Tibial artery (tissue), 4 donors: ENCODE measurements around the gene ANG.
"Not testable (repeated sequence)": the region's sequence is repeated elsewhere in the genome, so short reads cannot be mapped to it uniquely, and the experiment has no call there.

Experiments used
- DNase-seq, 2 donors: peaks; one replicate each; pipeline ENCODE4 v3.0.0-alpha.2; 2019
- H3K27ac ChIP-seq, 2 donors: fragments of 200-600 bp; sonication (generic) in 1 of 2; 1 replicate in 1 of 2; 2 replicates in 1 of 2; pipeline ENCODE4 v1.5.1; 2018 to 2019; ENCODE audit warnings: mild to moderate bottlenecking in 1 of 2
- H3K27me3 ChIP-seq, 2 donors: fragments of 200-600 bp; sonication (generic) in 1 of 2; one replicate each; pipeline versions ENCODE4 v1.5.1 to v1.6.0; 2016 to 2019
- H3K36me3 ChIP-seq, 3 donors: fragments of 200-600 bp; sonication (generic) in 2 of 3; one replicate each; pipeline ENCODE4 v1.5.1; 2016 to 2019; ENCODE audit warnings: mild to moderate bottlenecking in 2 of 3
- H3K4me1 ChIP-seq, 4 donors: fragments of 200-600 bp; sonication (generic) in 2 of 4; 1 replicate in 3 of 4; 2 replicates in 1 of 4; pipeline ENCODE4 v1.5.1; 2016 to 2019
- H3K4me3 ChIP-seq, 2 donors: fragments of 200-600 bp; sonication (generic) in 1 of 2; 1 replicate in 1 of 2; 2 replicates in 1 of 2; pipeline ENCODE4 v1.5.1; 2018 to 2019; ENCODE audit warnings: mild to moderate bottlenecking in 2 of 2
- H3K9me3 ChIP-seq, 3 donors: fragments of 200-600 bp; sonication (generic) in 1 of 3; one replicate each; pipeline ENCODE4 v1.5.1; 2016 to 2019
- intact Hi-C: fragments of 100-400 bp; cut with DNase I; formaldehyde crosslinking; loops from one replicate; pipeline ENCODE4 v1.15.0; 2023; ENCODE audit warnings: low total_unique reads
- TF ChIP-seq, protein P1 (sequence below), 2 experiments: fragments of 200-600 bp in 1 of 2; fragments of 450-650 bp in 1 of 2; IDR thresholded peaks; one replicate each; pipeline ENCODE4 v1.5.1; 2017 to 2019; ENCODE audit warnings: antibody characterized with exemption in 2 of 2, mild to moderate bottlenecking in 1 of 2, moderate library complexity in 1 of 2

Gene ANG

DNA sequence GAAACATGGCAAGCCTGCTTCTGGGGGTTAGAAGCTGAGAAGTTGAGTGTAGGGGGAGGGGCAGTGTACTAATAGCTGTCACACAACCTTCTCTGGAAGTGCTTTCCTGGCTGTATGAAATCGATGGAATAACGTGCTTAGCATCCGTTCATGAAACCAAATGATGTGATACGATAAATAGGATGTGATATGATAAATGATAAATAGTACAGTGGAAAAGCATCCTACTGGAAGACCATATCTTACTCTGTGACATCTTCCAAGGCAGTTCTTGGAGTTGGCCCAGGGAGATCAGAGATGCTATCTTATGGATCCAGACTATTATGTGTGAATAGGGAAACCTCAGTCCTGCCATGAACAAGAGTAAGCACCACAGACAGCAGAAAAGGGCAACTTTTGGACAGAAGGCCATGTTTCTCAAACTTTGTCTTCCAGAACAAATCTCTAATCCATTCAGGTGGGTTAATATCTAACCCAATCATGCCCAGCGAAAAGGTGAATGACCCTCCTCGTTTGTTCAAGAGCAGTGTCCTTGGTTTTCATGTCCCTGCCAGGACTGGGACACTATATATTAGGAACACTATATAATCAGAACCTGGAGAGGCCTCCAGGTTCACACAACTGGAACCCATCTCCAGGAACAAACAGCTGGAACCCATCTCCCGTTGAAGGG lies at the start of gene ANG:
Gene ANG (plus strand): TSS at position 598 of the 673 bp plus-strand sequence. CDS start 4,801 bp downstream, outside the sequence.
- TF ChIP-seq, protein P1, sequence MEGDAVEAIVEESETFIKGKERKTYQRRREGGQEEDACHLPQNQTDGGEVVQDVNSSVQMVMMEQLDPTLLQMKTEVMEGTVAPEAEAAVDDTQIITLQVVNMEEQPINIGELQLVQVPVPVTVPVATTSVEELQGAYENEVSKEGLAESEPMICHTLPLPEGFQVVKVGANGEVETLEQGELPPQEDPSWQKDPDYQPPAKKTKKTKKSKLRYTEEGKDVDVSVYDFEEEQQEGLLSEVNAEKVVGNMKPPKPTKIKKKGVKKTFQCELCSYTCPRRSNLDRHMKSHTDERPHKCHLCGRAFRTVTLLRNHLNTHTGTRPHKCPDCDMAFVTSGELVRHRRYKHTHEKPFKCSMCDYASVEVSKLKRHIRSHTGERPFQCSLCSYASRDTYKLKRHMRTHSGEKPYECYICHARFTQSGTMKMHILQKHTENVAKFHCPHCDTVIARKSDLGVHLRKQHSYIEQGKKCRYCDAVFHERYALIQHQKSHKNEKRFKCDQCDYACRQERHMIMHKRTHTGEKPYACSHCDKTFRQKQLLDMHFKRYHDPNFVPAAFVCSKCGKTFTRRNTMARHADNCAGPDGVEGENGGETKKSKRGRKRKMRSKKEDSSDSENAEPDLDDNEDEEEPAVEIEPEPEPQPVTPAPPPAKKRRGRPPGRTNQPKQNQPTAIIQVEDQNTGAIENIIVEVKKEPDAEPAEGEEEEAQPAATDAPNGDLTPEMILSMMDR (IDR thresholded peaks at IDR 0.05): no peak
- H3K4me1 ChIP-seq: peaks cover 0 to 42% (median 22%) of the 10 kb centered on the region in 4 donors
- H3K27ac ChIP-seq: no peak within 1 kb of the TSS
- no peak for DNase-seq
- no peak within 1 kb of the TSS for H3K4me3 ChIP-seq
- H3K9me3 ChIP-seq: no peaks in the 10 kb centered on the region
- no peaks in the 10 kb centered on the region for H3K27me3 ChIP-seq
- H3K36me3 ChIP-seq: peaks cover 0 to 6% (median under 1%) of the 10 kb centered on the region in 3 donors
- intact Hi-C loops: loop anchor here (5.0 to 10.0 kb wide), 2 partner anchors 61 to 364 kb away; no protein-coding TSS in a partner anchor

DNA sequence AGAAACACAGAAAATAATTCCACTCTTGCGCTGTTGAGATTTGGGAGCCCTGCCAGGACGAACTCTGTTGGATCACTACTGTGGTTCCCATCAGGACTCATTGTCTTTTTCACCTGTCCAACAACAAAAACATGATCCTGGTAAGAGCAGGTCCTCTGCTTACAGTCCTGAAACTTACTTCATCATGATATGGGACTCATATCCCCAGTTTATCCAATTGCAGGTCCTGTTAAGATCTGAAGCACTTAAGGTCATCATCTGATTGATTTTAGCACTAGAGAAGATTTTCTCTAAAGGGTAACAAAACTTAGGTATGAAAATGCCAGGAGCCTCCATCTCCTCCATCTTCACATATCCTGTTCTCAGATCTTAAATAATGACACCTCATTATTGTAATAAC lies 47.0 kb upstream of the ANG start, which contains the start of gene OR6S1:
Gene OR6S1 (minus strand): TSS at position 101 of the 400 bp plus-strand sequence. CDS start 0 bp downstream, at position 101.
- Histone ChIP-seq H3K27ac (no peak within 1 kb of the TSS), H3K4me1 (no peaks in the 10 kb centered on the region), H3K36me3 (no peaks in the 10 kb centered on the region), H3K4me3 (no peak within 1 kb of the TSS), H3K9me3 (no peaks in the 10 kb centered on the region), H3K27me3 (peaks cover 0 to 26% of the 10 kb centered on the region in 2 donors)
- intact Hi-C loops: no loop called here
- DNase-seq: no peak
- TF ChIP-seq, protein P1 (IDR thresholded peaks at IDR 0.05): no peak

DNA sequence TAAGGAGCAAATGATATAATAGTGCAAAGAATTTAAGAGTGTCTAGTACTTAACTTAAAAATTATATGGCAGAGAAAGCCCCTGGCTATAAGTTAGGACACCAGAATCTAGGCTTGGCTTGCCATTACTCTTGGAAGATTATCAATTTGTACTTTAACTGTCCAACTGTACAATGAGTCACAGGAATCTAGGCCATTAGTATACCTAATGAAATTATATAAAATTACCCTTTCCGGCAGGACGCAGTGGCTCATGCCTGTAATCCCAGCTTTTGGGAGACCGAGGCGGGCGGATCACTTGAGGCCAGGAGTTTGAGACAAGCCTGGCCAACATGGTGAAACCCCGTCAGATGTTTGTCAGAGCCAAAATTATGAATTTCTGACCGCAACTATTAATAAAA lies 46.4 kb upstream of the ANG start:
- no peak for DNase-seq
- no peak overlapping the region for H3K4me3 ChIP-seq
- peaks cover 0 to 29% of the 10 kb centered on the region in 2 donors for H3K27me3 ChIP-seq
- no peaks in the 10 kb centered on the region for H3K9me3 ChIP-seq
- no peaks in the 10 kb centered on the region for H3K4me1 ChIP-seq
- no peaks in the 10 kb centered on the region for H3K36me3 ChIP-seq
- no peak overlapping the region for H3K27ac ChIP-seq
- TF ChIP-seq, protein P1 (IDR thresholded peaks at IDR 0.05): no peak
- intact Hi-C loops: no loop called here

DNA sequence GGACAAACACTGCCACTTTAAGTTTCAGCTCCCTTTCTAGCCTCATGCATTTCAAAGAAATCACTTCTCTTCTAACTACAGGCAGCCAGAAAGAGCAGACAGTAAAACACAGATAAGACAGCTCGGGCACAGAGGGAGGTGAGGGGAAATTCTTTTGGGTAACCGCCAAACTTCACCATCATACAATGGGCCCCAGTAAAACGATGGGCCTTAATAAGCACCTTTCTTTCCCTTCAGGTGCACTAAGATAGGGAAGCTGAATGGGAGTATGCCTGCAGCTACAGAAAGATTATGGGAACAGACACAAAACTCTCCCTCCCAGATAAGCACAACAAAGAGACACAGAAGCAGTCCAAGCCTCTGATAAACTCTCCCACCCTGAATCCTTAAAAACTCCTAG lies 45.8 kb upstream of the ANG start:
- H3K27me3 ChIP-seq: peaks cover 0 to 32% of the 10 kb centered on the region in 2 donors
- H3K27ac ChIP-seq, intact Hi-C loops, H3K4me1 ChIP-seq, H3K4me3 ChIP-seq, DNase-seq, H3K9me3 ChIP-seq, H3K36me3 ChIP-seq: not testable (repeated sequence)

DNA sequence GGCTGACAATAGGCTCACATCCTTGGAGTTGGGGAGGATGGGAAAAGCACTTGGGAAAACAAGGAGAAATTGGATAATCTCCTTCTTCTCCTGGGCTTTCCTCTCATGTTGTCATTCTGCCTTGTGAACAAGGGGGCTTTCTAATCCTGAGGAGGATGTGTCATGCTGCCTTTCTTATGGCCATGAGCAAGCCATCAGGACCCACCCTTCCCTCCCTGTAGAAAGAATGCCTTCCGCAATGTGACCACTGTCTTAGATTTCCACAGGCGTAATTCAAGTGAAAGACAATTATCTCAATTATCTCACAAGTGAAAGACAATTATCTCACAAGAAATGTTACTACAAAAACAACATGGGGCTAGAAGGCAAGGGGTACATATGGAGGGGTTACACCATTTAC lies 44.0 kb upstream of the ANG start:
- H3K36me3 ChIP-seq: no peaks in the 10 kb centered on the region
- no peak for DNase-seq
- intact Hi-C loops: no loop called here
- H3K27ac ChIP-seq: no peak overlapping the region
- TF ChIP-seq, protein P1 (IDR thresholded peaks at IDR 0.05): no peak
- H3K9me3 ChIP-seq: no peaks in the 10 kb centered on the region
- H3K4me3 ChIP-seq: no peak overlapping the region
- H3K27me3 ChIP-seq: peaks cover 0 to 35% of the 10 kb centered on the region in 2 donors
- H3K4me1 ChIP-seq: no peaks in the 10 kb centered on the region

DNA sequence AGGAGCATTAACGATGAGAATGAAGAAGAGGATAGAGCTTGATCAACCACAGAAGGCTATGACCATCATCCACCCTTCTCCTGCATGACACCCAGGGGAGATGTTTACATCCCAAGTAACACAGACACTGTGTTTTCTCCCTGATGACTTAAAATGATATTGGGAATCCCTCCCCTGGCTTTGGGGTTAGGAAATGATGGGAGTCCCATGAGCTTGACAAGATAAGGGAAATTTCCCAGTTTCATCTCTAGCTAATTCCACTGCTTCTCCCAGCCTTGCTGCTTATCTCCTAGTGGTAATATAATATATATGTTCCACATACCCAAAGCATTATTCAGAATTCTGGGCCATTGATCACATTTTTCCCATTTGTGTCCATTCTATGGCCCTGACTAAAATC lies 43.1 kb upstream of the ANG start:
- Histone ChIP-seq H3K4me3 (no peak overlapping the region), H3K27ac (no peak overlapping the region), H3K36me3 (no peaks in the 10 kb centered on the region), H3K27me3 (peaks cover 0 to 43% of the 10 kb centered on the region in 2 donors), H3K9me3 (no peaks in the 10 kb centered on the region), H3K4me1 (no peaks in the 10 kb centered on the region)
- DNase-seq: no peak
- intact Hi-C loops: no loop called here
- TF ChIP-seq, protein P1 (IDR thresholded peaks at IDR 0.05): no peak
